ENCODE data around the gene VANGL1. TPM values are rescaled to one million over a fixed set of nuclear protein-coding genes. Genes with fewer than 3 reads are reported as not detected.
A peak's percentile ranks its signal among the peaks of the same experiment; 100 is the strongest.

Gene VANGL1
- total RNA-seq, result 10 to 100 TPM in 1 of 4 donors, 1 to 10 TPM in 3; 6.3 to 11.7 (median 8.1) TPM

DNA sequence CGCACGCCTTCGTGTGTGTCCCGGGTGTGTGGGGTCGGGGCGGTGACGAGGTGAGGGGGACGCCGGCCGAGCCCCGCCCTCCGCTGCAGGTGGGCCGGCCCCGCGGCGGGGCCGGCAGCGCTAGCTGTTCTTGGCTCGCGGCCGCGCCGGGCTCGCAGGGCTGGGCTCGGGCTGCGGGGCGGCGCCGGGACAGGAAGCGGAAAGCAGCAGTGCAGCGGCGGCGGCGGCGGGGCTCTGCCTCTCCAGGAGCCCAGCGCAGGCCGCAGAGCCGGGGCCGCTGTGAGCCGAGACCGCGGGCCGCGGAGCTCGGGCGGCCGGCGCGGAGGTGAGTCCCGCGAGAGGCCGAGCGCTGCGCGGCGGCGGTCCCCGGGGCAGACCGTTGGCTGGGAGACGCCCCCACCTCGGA lies at the start of gene VANGL1:
TSS of gene VANGL1 (plus strand) at position 209 of the 406 bp plus-strand sequence. CDS start 9,444 bp downstream, outside the sequence.
- Histone ChIP-seq H3K4me1 (peaks cover 15 to 40% (median 31%) of the 10 kb centered on the region in 4 donors), H3K27ac (replicated peaks in 1 of 4) (peak within 1 kb of the TSS; percentile 81 to 89 (median 83)), H3K9me3 (peaks cover 0 to 23% (median 15%) of the 10 kb centered on the region in 4 donors), H3K27me3 (no peaks in the 10 kb centered on the region), H3K36me3 (no peaks in the 10 kb centered on the region), H3K4me3 (peak within 1 kb of the TSS; percentile 86 to 94 (median 94))
- 4% methylated on average over 4 of the region's 61 CpGs for WGBS
- TF ChIP-seq POLR2AphosphoS5 (IDR thresholded peaks at IDR 0.05) (peak in 1 of 2 donors; percentile 40), EP300 (IDR thresholded peaks at IDR 0.05) (no peak)
- peak; percentile 90 for DNase-seq (ENCODE audit: extremely low spot score)
- intact Hi-C loops (cut with DNase I), result no loop called here

DNA sequence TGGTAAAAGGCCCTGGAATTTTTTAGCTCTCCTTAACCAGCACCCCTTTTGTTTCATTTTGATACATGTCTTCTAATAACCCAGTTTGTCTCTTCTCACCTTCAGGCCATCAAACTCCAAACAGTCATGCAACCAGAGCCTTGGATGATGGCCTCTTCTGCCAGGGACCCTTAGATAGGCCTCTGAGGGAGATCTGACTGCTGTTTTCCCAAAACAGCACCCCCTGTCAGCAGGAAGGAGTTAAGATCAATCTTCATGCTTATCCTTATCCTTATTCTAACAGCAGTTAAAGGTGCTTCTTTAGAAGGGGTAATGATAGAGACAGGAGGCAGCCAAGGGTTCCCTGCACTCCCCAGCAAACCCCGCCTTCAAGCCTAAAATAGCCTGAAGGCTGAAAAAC lies 49.5 kb upstream of the VANGL1 start:
- H3K36me3 ChIP-seq, result no peaks in the 10 kb centered on the region
- no peaks in the 10 kb centered on the region for H3K27me3 ChIP-seq
- intact Hi-C loops (cut with DNase I), result loop anchor here (10.0 kb wide), 1 partner anchor 607 kb away; no protein-coding TSS in a partner anchor
- 100% methylated on average over 1 of the region's 1 CpG for WGBS
- H3K4me1 ChIP-seq, result peaks cover 4 to 14% (median 6%) of the 10 kb centered on the region in 4 donors
- H3K4me3 ChIP-seq, result no peak overlapping the region
- peaks cover 0 to 11% (median 2%) of the 10 kb centered on the region in 4 donors for H3K9me3 ChIP-seq
- H3K27ac ChIP-seq (replicated peaks in 1 of 4), result no peak overlapping the region
- TF ChIP-seq EP300 (IDR thresholded peaks at IDR 0.05), result no peak
- TF ChIP-seq, protein P1, sequence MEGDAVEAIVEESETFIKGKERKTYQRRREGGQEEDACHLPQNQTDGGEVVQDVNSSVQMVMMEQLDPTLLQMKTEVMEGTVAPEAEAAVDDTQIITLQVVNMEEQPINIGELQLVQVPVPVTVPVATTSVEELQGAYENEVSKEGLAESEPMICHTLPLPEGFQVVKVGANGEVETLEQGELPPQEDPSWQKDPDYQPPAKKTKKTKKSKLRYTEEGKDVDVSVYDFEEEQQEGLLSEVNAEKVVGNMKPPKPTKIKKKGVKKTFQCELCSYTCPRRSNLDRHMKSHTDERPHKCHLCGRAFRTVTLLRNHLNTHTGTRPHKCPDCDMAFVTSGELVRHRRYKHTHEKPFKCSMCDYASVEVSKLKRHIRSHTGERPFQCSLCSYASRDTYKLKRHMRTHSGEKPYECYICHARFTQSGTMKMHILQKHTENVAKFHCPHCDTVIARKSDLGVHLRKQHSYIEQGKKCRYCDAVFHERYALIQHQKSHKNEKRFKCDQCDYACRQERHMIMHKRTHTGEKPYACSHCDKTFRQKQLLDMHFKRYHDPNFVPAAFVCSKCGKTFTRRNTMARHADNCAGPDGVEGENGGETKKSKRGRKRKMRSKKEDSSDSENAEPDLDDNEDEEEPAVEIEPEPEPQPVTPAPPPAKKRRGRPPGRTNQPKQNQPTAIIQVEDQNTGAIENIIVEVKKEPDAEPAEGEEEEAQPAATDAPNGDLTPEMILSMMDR (IDR thresholded peaks at IDR 0.05), result no peak
- no peak for TF ChIP-seq POLR2AphosphoS5 (IDR thresholded peaks at IDR 0.05)
- DNase-seq (ENCODE audit: extremely low spot score), result no peak

DNA sequence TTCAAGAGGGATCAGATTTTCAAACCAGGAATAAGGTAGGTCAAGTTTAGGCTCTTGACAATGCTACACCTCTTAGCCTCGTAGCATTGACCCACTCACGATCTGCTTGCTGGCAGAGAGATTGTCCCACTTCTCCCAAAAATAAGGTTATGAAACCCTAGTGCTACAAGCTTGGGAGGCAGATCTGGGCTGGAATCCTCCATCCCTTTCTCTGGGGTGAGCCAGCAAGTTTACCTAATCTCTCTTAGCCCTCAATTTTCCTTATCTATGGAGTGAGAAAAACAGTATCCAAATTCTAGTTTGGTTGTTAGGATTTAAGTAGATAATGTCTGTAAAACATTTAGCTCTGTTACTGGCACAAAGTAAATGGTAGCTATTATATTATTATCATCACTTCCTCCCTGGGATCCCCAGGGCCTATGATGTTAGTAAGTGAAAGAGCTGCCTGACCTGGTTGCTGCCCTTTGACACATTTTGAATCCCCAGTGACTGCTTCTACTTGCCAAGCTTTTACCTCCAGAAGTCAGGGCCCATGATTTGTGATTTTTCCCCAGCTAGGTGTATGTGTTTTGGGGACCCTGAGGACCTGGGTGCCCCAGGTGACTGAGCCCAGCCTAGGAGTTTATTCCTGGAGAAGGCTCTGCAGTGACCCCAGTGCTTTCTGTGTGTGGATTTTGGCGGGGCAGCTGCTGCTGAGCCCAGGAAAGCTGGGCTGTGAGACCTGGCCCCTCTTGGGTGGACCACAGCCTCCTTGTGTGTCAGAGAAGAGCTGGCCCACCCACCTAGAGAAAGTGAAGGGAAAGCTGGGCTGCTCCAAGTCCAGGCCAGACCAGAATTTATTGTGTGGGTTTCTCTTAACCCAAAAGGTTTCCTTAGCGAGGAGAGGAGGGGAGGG lies 48.2 kb upstream of the VANGL1 start:
- H3K27ac ChIP-seq (replicated peaks in 1 of 4), result no peak overlapping the region

DNA sequence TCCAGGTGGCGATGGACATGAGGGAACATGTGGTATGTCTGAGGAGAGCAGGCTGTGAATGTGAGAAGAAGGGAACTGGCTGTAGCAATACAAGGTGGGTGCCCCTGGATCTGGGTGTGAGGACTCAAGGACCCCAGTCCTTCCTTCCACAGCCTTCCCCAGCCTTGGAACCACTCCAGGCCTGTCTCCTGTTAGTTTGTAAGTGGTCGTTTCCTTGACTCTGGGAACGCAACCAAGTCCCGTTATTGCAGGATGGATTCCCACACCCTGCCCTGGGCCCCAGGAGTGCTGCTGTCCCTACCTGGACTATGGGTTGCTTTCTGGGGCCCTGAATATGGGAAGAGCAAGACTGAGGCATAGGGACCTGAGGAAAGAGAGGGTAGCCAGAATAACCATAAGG lies 47.2 kb upstream of the VANGL1 start:
- Histone ChIP-seq H3K4me3 (no peak overlapping the region), H3K27ac (replicated peaks in 1 of 4) (no peak overlapping the region), H3K36me3 (no peaks in the 10 kb centered on the region), H3K4me1 (peaks cover 4 to 14% (median 6%) of the 10 kb centered on the region in 4 donors), H3K9me3 (no peaks in the 10 kb centered on the region), H3K27me3 (no peaks in the 10 kb centered on the region)
- TF ChIP-seq, protein P1 (IDR thresholded peaks at IDR 0.05), result no peak
- TF ChIP-seq POLR2AphosphoS5 (IDR thresholded peaks at IDR 0.05) (no peak), EP300 (IDR thresholded peaks at IDR 0.05) (no peak), POLR2A (IDR thresholded peaks at IDR 0.05; ENCODE audit: low read depth) (no peak)
- DNase-seq (ENCODE audit: extremely low spot score), result no peak
- intact Hi-C loops (cut with DNase I), result loop anchor here (10.0 kb wide), 1 partner anchor 610 kb away; no protein-coding TSS in a partner anchor
- WGBS, result 73% methylated on average over 4 of the region's 4 CpGs

More for the DNA sequence above, 48.2 kb upstream of the VANGL1 start:
- H3K9me3 ChIP-seq, result no peaks in the 10 kb centered on the region
- no peaks in the 10 kb centered on the region for H3K27me3 ChIP-seq
- no peak for DNase-seq (ENCODE audit: extremely low spot score)
- no peak overlapping the region for H3K4me3 ChIP-seq
- intact Hi-C loops (cut with DNase I), result loop anchor here (10.0 kb wide), 1 partner anchor 609 kb away; no protein-coding TSS in a partner anchor
- H3K4me1 ChIP-seq, result peaks cover 4 to 14% (median 6%) of the 10 kb centered on the region in 4 donors
- no peaks in the 10 kb centered on the region for H3K36me3 ChIP-seq
- 85% methylated on average over 3 of the region's 4 CpGs for WGBS
- no peak for TF ChIP-seq POLR2AphosphoS5 (IDR thresholded peaks at IDR 0.05)
- no peak for TF ChIP-seq EP300 (IDR thresholded peaks at IDR 0.05)
- TF ChIP-seq, protein P1 (IDR thresholded peaks at IDR 0.05), result no peak
- TF ChIP-seq POLR2A (IDR thresholded peaks at IDR 0.05; ENCODE audit: low read depth), result no peak

All from esophagus muscularis mucosa (tissue), 4 donors.